Measurements from ENCODE around the gene GFAP. TPM values are rescaled to one million over a fixed set of nuclear protein-coding genes. Genes with fewer than 3 reads are reported as not detected.

Gene GFAP
- total and polyA plus RNA-seq, 4 donors, result 1.4 to 17.6 (median 5.1) TPM

GRCh38 chr17:44867841-44868240, 47.5 kb downstream of the GFAP start:
- DNase-seq (no peak), ATAC-seq (ENCODE audit: low FRiP score) (no peak)
- H3K36me3 ChIP-seq (ENCODE audit: control insufficient read depth in 1 of 2, insufficient read depth in 2 of 2, low read length in 1 of 2), result peaks cover 4 to 6% of the 10 kb centered on the region in 2 donors
- no peaks in the 10 kb centered on the region for H3K9me3 ChIP-seq (ENCODE audit: control insufficient read depth, low read length)
- H3K27me3 ChIP-seq (ENCODE audit: control insufficient read depth in 1 of 2, insufficient read depth in 2 of 2, low read length in 1 of 2), result no peaks in the 10 kb centered on the region
- 75 to 81% methylated on average over 3 of the region's 3 CpGs for WGBS, 2 donors
- H3K4me3 ChIP-seq (ENCODE audit: low read length in 2 of 2), result no peak overlapping the region
- H3K27ac ChIP-seq (ENCODE audit: low read depth in 1 of 2, low read length in 2 of 2), result no peak overlapping the region
- intact Hi-C loops (cut with DNase I), result no loop called here
- H3K4me1 ChIP-seq (ENCODE audit: control insufficient read depth in 1 of 2, insufficient read depth in 2 of 2, low read length in 2 of 2), result no peaks in the 10 kb centered on the region

GRCh38 chr17:44865931-44866330, 49.4 kb downstream of the GFAP start:
- H3K27ac ChIP-seq (ENCODE audit: low read depth in 1 of 2, low read length in 2 of 2), result no peak overlapping the region
- DNase-seq, result no peak
- intact Hi-C loops (cut with DNase I), result loop anchor here (2.0 kb wide), 1 partner anchor 91 kb away; no protein-coding TSS in a partner anchor
- H3K4me1 ChIP-seq (ENCODE audit: control insufficient read depth in 1 of 2, insufficient read depth in 2 of 2, low read length in 2 of 2), result no peaks in the 10 kb centered on the region
- H3K27me3 ChIP-seq (ENCODE audit: control insufficient read depth in 1 of 2, insufficient read depth in 2 of 2, low read length in 1 of 2), result no peaks in the 10 kb centered on the region
- H3K4me3 ChIP-seq (ENCODE audit: low read length in 2 of 2), result no peak overlapping the region
- H3K9me3 ChIP-seq (ENCODE audit: control insufficient read depth, low read length), result no peaks in the 10 kb centered on the region
- ATAC-seq (ENCODE audit: low FRiP score), result no peak
- 82 to 86% methylated on average over 6 of the region's 6 CpGs for WGBS, 2 donors
- H3K36me3 ChIP-seq (ENCODE audit: control insufficient read depth in 1 of 2, insufficient read depth in 2 of 2, low read length in 1 of 2), result peaks cover 4% of the 10 kb centered on the region in 2 donors

GRCh38 chr17:44865231-44865660, 50.1 kb downstream of the GFAP start:
- 44 to 46% methylated on average over 1 of the region's 1 CpG for WGBS, 2 donors
- intact Hi-C loops (cut with DNase I), result loop anchor here (2.0 kb wide), 1 partner anchor 90 kb away; no protein-coding TSS in a partner anchor
- ATAC-seq (ENCODE audit: low FRiP score) (peak; percentile 72), DNase-seq (peak; percentile 63 to 79)
- no peak overlapping the region for H3K27ac ChIP-seq (ENCODE audit: low read depth in 1 of 2, low read length in 2 of 2)
- H3K36me3 ChIP-seq (ENCODE audit: control insufficient read depth in 1 of 2, insufficient read depth in 2 of 2, low read length in 1 of 2), result peaks cover 4 to 6% of the 10 kb centered on the region in 2 donors
- H3K9me3 ChIP-seq (ENCODE audit: control insufficient read depth, low read length), result no peaks in the 10 kb centered on the region
- no peak overlapping the region for H3K4me3 ChIP-seq (ENCODE audit: low read length in 2 of 2)
- no peaks in the 10 kb centered on the region for H3K27me3 ChIP-seq (ENCODE audit: control insufficient read depth in 1 of 2, insufficient read depth in 2 of 2, low read length in 1 of 2)
- H3K4me1 ChIP-seq (ENCODE audit: control insufficient read depth in 1 of 2, insufficient read depth in 2 of 2, low read length in 2 of 2), result no peaks in the 10 kb centered on the region

- WGBS, 2 donors, result 57 to 58% methylated on average over 10 of the region's 10 CpGs
- no peak overlapping the region for H3K4me3 ChIP-seq (ENCODE audit: low read length in 2 of 2)
- H3K4me1 ChIP-seq (ENCODE audit: control insufficient read depth in 1 of 2, insufficient read depth in 2 of 2, low read length in 2 of 2), result no peaks in the 10 kb centered on the region
- H3K36me3 ChIP-seq (ENCODE audit: control insufficient read depth in 1 of 2, insufficient read depth in 2 of 2, low read length in 1 of 2), result peaks cover 4 to 10% of the 10 kb centered on the region in 2 donors
- ATAC-seq (ENCODE audit: low FRiP score) (peak; percentile 22), DNase-seq (peak in 1 of 2 donors; percentile 33)
- H3K27ac ChIP-seq (ENCODE audit: low read depth in 1 of 2, low read length in 2 of 2), result no peak overlapping the region
- H3K27me3 ChIP-seq (ENCODE audit: control insufficient read depth in 1 of 2, insufficient read depth in 2 of 2, low read length in 1 of 2), result no peaks in the 10 kb centered on the region
- no peaks in the 10 kb centered on the region for H3K9me3 ChIP-seq (ENCODE audit: control insufficient read depth, low read length)
- intact Hi-C loops (cut with DNase I), result loop anchor here (2.0 to 5.0 kb wide), 2 partner anchors 38 to 90 kb away; no protein-coding TSS in a partner anchor
Observed at GRCh38 chr17:44864831-44865230, 50.5 kb downstream of the GFAP start.

- ATAC-seq (ENCODE audit: low FRiP score) (no peak), DNase-seq (peak in 1 of 2 donors; percentile 43)
- no peaks in the 10 kb centered on the region for H3K4me1 ChIP-seq (ENCODE audit: control insufficient read depth in 1 of 2, insufficient read depth in 2 of 2, low read length in 2 of 2)
- no peaks in the 10 kb centered on the region for H3K27me3 ChIP-seq (ENCODE audit: control insufficient read depth in 1 of 2, insufficient read depth in 2 of 2, low read length in 1 of 2)
- peaks cover 6 to 10% of the 10 kb centered on the region in 2 donors for H3K36me3 ChIP-seq (ENCODE audit: control insufficient read depth in 1 of 2, insufficient read depth in 2 of 2, low read length in 1 of 2)
- H3K4me3 ChIP-seq (ENCODE audit: low read length in 2 of 2), result no peak overlapping the region
- WGBS, 2 donors, result 85 to 90% methylated on average over 12 of the region's 12 CpGs
- no peak overlapping the region for H3K27ac ChIP-seq (ENCODE audit: low read depth in 1 of 2, low read length in 2 of 2)
- intact Hi-C loops (cut with DNase I), result loop anchor here in 1 of 2 donors (5.0 kb wide), 1 partner anchor 36 kb away; no protein-coding TSS in a partner anchor
- no peaks in the 10 kb centered on the region for H3K9me3 ChIP-seq (ENCODE audit: control insufficient read depth, low read length)
Observed at GRCh38 chr17:44863061-44863918, 52.0 kb downstream of the GFAP start.

- Histone ChIP-seq H3K4me1 (ENCODE audit: control insufficient read depth in 1 of 2, insufficient read depth in 2 of 2, low read length in 2 of 2) (no peaks in the 10 kb centered on the region), H3K4me3 (ENCODE audit: low read length in 2 of 2) (no peak overlapping the region), H3K9me3 (ENCODE audit: control insufficient read depth, low read length) (no peaks in the 10 kb centered on the region), H3K36me3 (ENCODE audit: control insufficient read depth in 1 of 2, insufficient read depth in 2 of 2, low read length in 1 of 2) (peaks cover 5 to 8% of the 10 kb centered on the region in 2 donors), H3K27ac (ENCODE audit: low read depth in 1 of 2, low read length in 2 of 2) (no peak overlapping the region), H3K27me3 (ENCODE audit: control insufficient read depth in 1 of 2, insufficient read depth in 2 of 2, low read length in 1 of 2) (no peaks in the 10 kb centered on the region)
- no peak for ATAC-seq (ENCODE audit: low FRiP score)
- DNase-seq, result peak in 1 of 2 donors; percentile 51
- WGBS, 2 donors, result 83 to 84% methylated on average over 9 of the region's 9 CpGs
- intact Hi-C loops (cut with DNase I), result loop anchor here in 1 of 2 donors (5.0 kb wide), 1 partner anchor 35 kb away; no protein-coding TSS in a partner anchor
Observed at GRCh38 chr17:44862278-44862914, 52.9 kb downstream of the GFAP start.

- peak in 1 of 2 donors; percentile 58 for DNase-seq
- Histone ChIP-seq H3K4me1 (ENCODE audit: control insufficient read depth in 1 of 2, insufficient read depth in 2 of 2, low read length in 2 of 2) (no peaks in the 10 kb centered on the region), H3K9me3 (ENCODE audit: control insufficient read depth, low read length) (no peaks in the 10 kb centered on the region), H3K27ac (ENCODE audit: low read depth in 1 of 2, low read length in 2 of 2) (no peak overlapping the region), H3K4me3 (ENCODE audit: low read length in 2 of 2) (no peak overlapping the region), H3K27me3 (ENCODE audit: control insufficient read depth in 1 of 2, insufficient read depth in 2 of 2, low read length in 1 of 2) (no peaks in the 10 kb centered on the region), H3K36me3 (ENCODE audit: control insufficient read depth in 1 of 2, insufficient read depth in 2 of 2, low read length in 1 of 2) (peaks cover 9 to 10% of the 10 kb centered on the region in 2 donors)
- WGBS, 2 donors, result 85 to 90% methylated on average over 5 of the region's 5 CpGs
- no peak for ATAC-seq (ENCODE audit: low FRiP score)
- intact Hi-C loops (cut with DNase I), result loop anchor here in 1 of 2 donors (5.0 kb wide), 1 partner anchor 32 kb away; no protein-coding TSS in a partner anchor
Observed at GRCh38 chr17:44859701-44860100, 55.6 kb downstream of the GFAP start.

- no peaks in the 10 kb centered on the region for H3K4me1 ChIP-seq (ENCODE audit: control insufficient read depth in 1 of 2, insufficient read depth in 2 of 2, low read length in 2 of 2)
- no peaks in the 10 kb centered on the region for H3K9me3 ChIP-seq (ENCODE audit: control insufficient read depth, low read length)
- 85 to 93% methylated on average over 5 of the region's 5 CpGs for WGBS, 2 donors
- no peak for DNase-seq
- ATAC-seq (ENCODE audit: low FRiP score), result no peak
- no peak overlapping the region for H3K27ac ChIP-seq (ENCODE audit: low read depth in 1 of 2, low read length in 2 of 2)
- intact Hi-C loops (cut with DNase I), result no loop called here
- H3K36me3 ChIP-seq (ENCODE audit: control insufficient read depth in 1 of 2, insufficient read depth in 2 of 2, low read length in 1 of 2), result peaks cover 4 to 8% of the 10 kb centered on the region in 2 donors
- no peaks in the 10 kb centered on the region for H3K27me3 ChIP-seq (ENCODE audit: control insufficient read depth in 1 of 2, insufficient read depth in 2 of 2, low read length in 1 of 2)
- H3K4me3 ChIP-seq (ENCODE audit: low read length in 2 of 2), result no peak overlapping the region
Observed at GRCh38 chr17:44854192-44854591, 61.1 kb downstream of the GFAP start.
